DMS53 (cell line): Measurements from ENCODE around the gene AKT1.
"Not testable (repeated sequence)": the region's sequence is repeated elsewhere in the genome, so short reads cannot be mapped to it uniquely, and the experiment has no call there.

Source experiments
- DNase-seq: peaks from one replicate; lab custom pipeline; 2025; lab: John Stamatoyannopoulos, UW

Gene AKT1

GRCh38 chr14:104753528-104754212 is 41.9 kb downstream of the AKT1 start:
- peak; percentile 39 for DNase-seq

GRCh38 chr14:104752735-104753527 is 42.6 kb downstream of the AKT1 start, which contains the start of gene SIVA1:
Gene SIVA1 (plus strand): TSS chr14:104753147. CDS start chr14:104753202, 55 bp downstream.
- DNase-seq, result peak; percentile 99

- DNase-seq, result no peak
Observed at GRCh38 chr14:104752423-104752734, 43.2 kb downstream of the AKT1 start.

- DNase-seq, result no peak
Observed at GRCh38 chr14:104751539-104752422, 43.8 kb downstream of the AKT1 start.

- DNase-seq, result not testable (repeated sequence)
Observed at GRCh38 chr14:104750753-104751057, 44.8 kb downstream of the AKT1 start.

GRCh38 chr14:104750056-104750752 is 45.3 kb downstream of the AKT1 start:
- no peak for DNase-seq

- DNase-seq, result peak; percentile 17
Observed at GRCh38 chr14:104749111-104749649, 46.4 kb downstream of the AKT1 start.

- no peak for DNase-seq
Observed at GRCh38 chr14:104747876-104748275, 47.7 kb downstream of the AKT1 start.

- no peak for DNase-seq
Observed at GRCh38 chr14:104746934-104747481, 48.5 kb downstream of the AKT1 start.

GRCh38 chr14:104746071-104746545 is 49.4 kb downstream of the AKT1 start:
- no peak for DNase-seq

GRCh38 chr14:104745431-104745830 is 50.1 kb downstream of the AKT1 start:
- no peak for DNase-seq

GRCh38 chr14:104744484-104744883 is 51.1 kb downstream of the AKT1 start:
- DNase-seq, result no peak

- DNase-seq, result no peak
Observed at GRCh38 chr14:104743461-104744380, 51.8 kb downstream of the AKT1 start.

- no peak for DNase-seq
Observed at GRCh38 chr14:104742586-104743455, 52.7 kb downstream of the AKT1 start.

- no peak for DNase-seq
Observed at GRCh38 chr14:104741803-104742251, 53.7 kb downstream of the AKT1 start.

GRCh38 chr14:104741108-104741802 is 54.3 kb downstream of the AKT1 start:
- no peak for DNase-seq

GRCh38 chr14:104739546-104740516 is 55.7 kb downstream of the AKT1 start:
- DNase-seq, result peak; percentile 64
